Esophagus squamous epithelium (tissue), 5 donors: ENCODE measurements around the gene GRAMD4. TPM values are rescaled to one million over a fixed set of nuclear protein-coding genes. Genes with fewer than 3 reads are reported as not detected.

Source experiments
- DNase-seq: peaks from one replicate; lab custom pipeline; 2025; lab: John Stamatoyannopoulos, UW
- H3K27ac ChIP-seq, 4 donors: fragments of 200-600 bp; sonication (generic); one replicate each; pipeline ENCODE4 v1.5.1; 2016 to 2019; ENCODE audit warnings: mild to moderate bottlenecking in 1 of 4
- H3K27me3 ChIP-seq, 4 donors: fragments of 200-600 bp; sonication (generic); 1 replicate in 3 of 4; 2 replicates in 1 of 4; pipeline versions ENCODE4 v1.5.1 to v1.6.0; 2017 to 2021; ENCODE audit warnings: antibody characterized with exemption in 1 of 4
- H3K36me3 ChIP-seq, 3 donors: fragments of 200-600 bp; sonication (generic); one replicate each; pipeline ENCODE4 v1.5.1; 2016 to 2019
- H3K4me1 ChIP-seq, 3 donors: fragments of 200-600 bp; sonication (generic); one replicate each; pipeline ENCODE4 v1.5.1; 2017 to 2019
- H3K4me3 ChIP-seq, 4 donors: fragments of 200-600 bp; sonication (generic); 1 replicate in 3 of 4; 2 replicates in 1 of 4; pipeline ENCODE4 v1.5.1; 2016 to 2019; ENCODE audit warnings: mild to moderate bottlenecking in 2 of 4, moderate library complexity in 1 of 4
- H3K9me3 ChIP-seq, 3 donors: fragments of 200-600 bp; sonication (generic); one replicate each; pipeline ENCODE4 v1.5.1; 2016 to 2019
- POLR2A ChIP-seq, 4 donors: fragments of 450-650 bp; IDR thresholded peaks; one replicate each; pipeline ENCODE4 v1.6.1; 2017; ENCODE audit warnings: antibody characterized with exemption in 4 of 4, mild to moderate bottlenecking in 4 of 4, moderate library complexity in 3 of 4
- WGBS, 2 donors: methylation state at CpG; one replicate each; pipeline ENCODE4 v1.1.5; 2018; 5-methylcytosine and 5-hydroxymethylcytosine counted together
- intact Hi-C: fragments of 100-400 bp; cut with DNase I; formaldehyde crosslinking; loops from one replicate; pipeline ENCODE4 v1.15.0; 2022
- total RNA-seq, 4 donors: library from RNA; depleted of rRNA; stranded (reverse); fragments of >200 nt; gene quantifications; one replicate each; pipeline ENCODE4 v1.1.0, GENCODE V29; 2016
- TF ChIP-seq, protein P1 (sequence below), 6 experiments: fragments of 450-650 bp in 4 of 6; fragments of 200-600 bp in 2 of 6; sonication (generic) in 2 of 6; IDR thresholded peaks; one replicate each; pipeline ENCODE4 v1.5.1; 2016 to 2019; ENCODE audit warnings: antibody characterized with exemption in 6 of 6, mild to moderate bottlenecking in 4 of 6, moderate library complexity in 4 of 6
- donor health status: DM: yes; HTN: yes; CAD: no.

GRAMD4 gene
- total RNA-seq, 4 donors from 2014 or later, result 27.0 to 122 (median 33.3) TPM

DNA sequence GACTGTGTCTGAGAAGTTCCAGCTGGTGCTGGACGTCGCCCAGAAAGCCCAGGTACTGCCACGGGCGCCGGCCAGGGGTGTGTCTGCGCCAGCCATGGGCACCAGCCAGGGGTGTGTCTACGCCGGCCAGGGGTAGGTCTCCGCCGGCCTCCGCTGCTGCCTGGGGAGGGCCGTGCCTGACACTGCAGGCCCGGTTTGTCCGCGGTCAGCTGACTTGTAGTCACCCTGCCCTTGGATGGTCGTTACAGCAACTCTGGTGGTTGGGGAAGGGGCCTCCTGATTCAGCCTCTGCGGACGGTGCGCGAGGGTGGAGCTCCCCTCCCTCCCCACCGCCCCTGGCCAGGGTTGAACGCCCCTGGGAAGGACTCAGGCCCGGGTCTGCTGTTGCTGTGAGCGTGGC is 47.9 kb downstream of the GRAMD4 start:
- Histone ChIP-seq H3K27me3 (no peaks in the 10 kb centered on the region), H3K9me3 (no peaks in the 10 kb centered on the region), H3K36me3 (peaks cover 32 to 99% (median 53%) of the 10 kb centered on the region in 3 donors), H3K27ac (no peak overlapping the region), H3K4me1 (no peaks in the 10 kb centered on the region), H3K4me3 (no peak overlapping the region)
- DNase-seq, result no peak
- WGBS, 2 donors, result 78 to 88% methylated on average over 5 to 12 of the region's 24 CpGs
- TF ChIP-seq, protein P1, sequence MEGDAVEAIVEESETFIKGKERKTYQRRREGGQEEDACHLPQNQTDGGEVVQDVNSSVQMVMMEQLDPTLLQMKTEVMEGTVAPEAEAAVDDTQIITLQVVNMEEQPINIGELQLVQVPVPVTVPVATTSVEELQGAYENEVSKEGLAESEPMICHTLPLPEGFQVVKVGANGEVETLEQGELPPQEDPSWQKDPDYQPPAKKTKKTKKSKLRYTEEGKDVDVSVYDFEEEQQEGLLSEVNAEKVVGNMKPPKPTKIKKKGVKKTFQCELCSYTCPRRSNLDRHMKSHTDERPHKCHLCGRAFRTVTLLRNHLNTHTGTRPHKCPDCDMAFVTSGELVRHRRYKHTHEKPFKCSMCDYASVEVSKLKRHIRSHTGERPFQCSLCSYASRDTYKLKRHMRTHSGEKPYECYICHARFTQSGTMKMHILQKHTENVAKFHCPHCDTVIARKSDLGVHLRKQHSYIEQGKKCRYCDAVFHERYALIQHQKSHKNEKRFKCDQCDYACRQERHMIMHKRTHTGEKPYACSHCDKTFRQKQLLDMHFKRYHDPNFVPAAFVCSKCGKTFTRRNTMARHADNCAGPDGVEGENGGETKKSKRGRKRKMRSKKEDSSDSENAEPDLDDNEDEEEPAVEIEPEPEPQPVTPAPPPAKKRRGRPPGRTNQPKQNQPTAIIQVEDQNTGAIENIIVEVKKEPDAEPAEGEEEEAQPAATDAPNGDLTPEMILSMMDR (IDR thresholded peaks at IDR 0.05), result no peak
- no peak for TF ChIP-seq POLR2A (IDR thresholded peaks at IDR 0.05)
- intact Hi-C loops, result no loop called here

DNA sequence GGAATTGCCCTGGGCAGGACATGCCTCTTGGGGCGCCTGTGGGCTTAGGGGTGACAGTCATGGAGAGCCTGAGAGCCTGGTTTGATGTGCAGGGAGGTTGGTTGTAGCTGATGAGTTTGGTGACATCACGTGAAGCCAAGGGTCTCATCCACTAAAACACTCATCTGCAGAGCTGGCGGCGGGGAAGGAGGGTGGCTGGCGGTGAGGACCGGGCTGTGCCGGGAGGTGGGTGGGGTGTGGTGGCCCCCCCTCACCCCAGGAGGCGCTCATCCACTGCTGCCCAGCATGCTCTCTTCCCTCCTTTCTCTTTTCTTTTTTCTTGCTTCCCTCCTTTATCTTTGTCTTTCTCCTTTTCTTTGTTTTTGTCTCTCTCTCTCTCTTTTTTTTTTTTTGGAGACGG is 49.0 kb downstream of the GRAMD4 start:
- Histone ChIP-seq H3K27ac (no peak overlapping the region), H3K9me3 (no peaks in the 10 kb centered on the region), H3K4me1 (peaks cover 0 to 8% (median 7%) of the 10 kb centered on the region in 3 donors), H3K4me3 (no peak overlapping the region), H3K27me3 (no peaks in the 10 kb centered on the region), H3K36me3 (peaks cover 29 to 99% (median 54%) of the 10 kb centered on the region in 3 donors)
- intact Hi-C loops, result no loop called here
- TF ChIP-seq, protein P1 (IDR thresholded peaks at IDR 0.05), result no peak
- TF ChIP-seq POLR2A (IDR thresholded peaks at IDR 0.05), result no peak
- DNase-seq, result no peak
- 91% methylated on average over 9 of the region's 9 CpGs for WGBS, 2 donors

- WGBS, 2 donors, result 86 to 87% methylated on average over 8 to 9 of the region's 17 CpGs
- no peak for DNase-seq
- Histone ChIP-seq H3K27ac (no peak overlapping the region), H3K4me1 (peaks cover 0 to 13% (median 7%) of the 10 kb centered on the region in 3 donors), H3K36me3 (peaks cover 16 to 99% (median 38%) of the 10 kb centered on the region in 3 donors), H3K4me3 (no peak overlapping the region), H3K27me3 (no peaks in the 10 kb centered on the region), H3K9me3 (no peaks in the 10 kb centered on the region)
- intact Hi-C loops, result no loop called here
- TF ChIP-seq POLR2A (IDR thresholded peaks at IDR 0.05), result no peak
- TF ChIP-seq, protein P1 (IDR thresholded peaks at IDR 0.05), result no peak
Observed at GRCh38 chr22:46671824-46672432, 51.7 kb downstream of the GRAMD4 start.

DNA sequence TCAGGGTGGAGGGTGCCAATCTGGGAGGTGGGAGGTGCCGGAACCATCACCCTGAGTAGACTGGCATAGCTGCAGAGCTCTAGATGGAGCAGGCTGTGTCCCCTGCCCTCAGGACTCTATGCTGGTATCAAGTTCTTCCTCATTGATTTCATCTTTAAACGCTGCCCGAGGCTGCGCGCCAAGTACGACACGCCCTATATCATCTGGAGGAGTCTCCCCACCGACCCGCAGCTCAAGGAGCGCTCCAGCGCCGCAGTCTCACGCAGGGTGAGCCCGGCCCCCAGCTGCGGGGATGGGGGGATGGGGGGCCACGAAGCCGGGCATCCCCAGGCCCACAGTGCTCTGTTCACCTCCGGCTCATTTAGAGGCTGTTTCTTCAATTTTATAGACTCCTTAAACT is 52.5 kb downstream of the GRAMD4 start:
- Histone ChIP-seq H3K36me3 (peaks cover 14 to 99% (median 31%) of the 10 kb centered on the region in 3 donors), H3K4me3 (no peak overlapping the region), H3K4me1 (peaks cover 0 to 14% (median 7%) of the 10 kb centered on the region in 3 donors), H3K27me3 (no peaks in the 10 kb centered on the region), H3K9me3 (no peaks in the 10 kb centered on the region), H3K27ac (no peak overlapping the region)
- DNase-seq, result no peak
- 65 to 79% methylated on average over 11 to 13 of the region's 18 CpGs for WGBS, 2 donors
- intact Hi-C loops, result no loop called here
- TF ChIP-seq, protein P1 (IDR thresholded peaks at IDR 0.05), result no peak
- no peak for TF ChIP-seq POLR2A (IDR thresholded peaks at IDR 0.05)

- H3K27me3 ChIP-seq, result no peaks in the 10 kb centered on the region
- no peaks in the 10 kb centered on the region for H3K9me3 ChIP-seq
- H3K4me3 ChIP-seq, result no peak overlapping the region
- TF ChIP-seq, protein P1 (IDR thresholded peaks at IDR 0.05), result no peak
- TF ChIP-seq POLR2A (IDR thresholded peaks at IDR 0.05), result no peak
- intact Hi-C loops, result no loop called here
- H3K27ac ChIP-seq, result no peak overlapping the region
- peaks cover 14 to 99% (median 27%) of the 10 kb centered on the region in 3 donors for H3K36me3 ChIP-seq
- DNase-seq, result no peak
- H3K4me1 ChIP-seq, result peaks cover 0 to 14% (median 7%) of the 10 kb centered on the region in 3 donors
- WGBS, 2 donors, result 100% methylated on average over 4 of the region's 10 CpGs; no CpG with 5 or more reads in 1 of the 2 donors
Observed at GRCh38 chr22:46673205-46673604, 53.0 kb downstream of the GRAMD4 start.
